ENCODE measurements around the gene KDM8.

Gene KDM8

GRCh38 chr16:27214084-27214961 is 11.0 kb downstream of the KDM8 start:
- H3K36me3 ChIP-seq (replicated peaks), result no peaks in the 10 kb centered on the region
- in situ Hi-C loops (cut with MboI; ENCODE audit: low sequenced_read_pairs), result no loop called here
- H3K4me3 ChIP-seq, result no peak overlapping the region

GRCh38 chr16:27215660-27216059 is 12.3 kb downstream of the KDM8 start:
- no peaks in the 10 kb centered on the region for H3K9me3 ChIP-seq
- in situ Hi-C loops (cut with MboI; ENCODE audit: low sequenced_read_pairs), result no loop called here
- no peak overlapping the region for H3K4me3 ChIP-seq
- H3K36me3 ChIP-seq (replicated peaks), result no peaks in the 10 kb centered on the region
- H3K27me3 ChIP-seq (ENCODE audit: low read depth), result no peaks in the 10 kb centered on the region
- H3K4me1 ChIP-seq, result no peaks in the 10 kb centered on the region
- DNase-seq (ENCODE audit: low spot score in 2 of 2), result no peak

More at GRCh38 chr16:27214084-27214961, 11.0 kb downstream of the KDM8 start:
- H3K27me3 ChIP-seq (ENCODE audit: low read depth), result no peaks in the 10 kb centered on the region
- no peaks in the 10 kb centered on the region for H3K4me1 ChIP-seq
- no peaks in the 10 kb centered on the region for H3K9me3 ChIP-seq
- no peak for DNase-seq (ENCODE audit: low spot score in 2 of 2)

GRCh38 chr16:27216297-27216885 is 13.1 kb downstream of the KDM8 start:
- H3K4me1 ChIP-seq, result no peaks in the 10 kb centered on the region
- H3K4me3 ChIP-seq, result no peak overlapping the region
- no peak for DNase-seq (ENCODE audit: low spot score in 2 of 2)
- no peaks in the 10 kb centered on the region for H3K27me3 ChIP-seq (ENCODE audit: low read depth)
- H3K36me3 ChIP-seq (replicated peaks), result no peaks in the 10 kb centered on the region
- in situ Hi-C loops (cut with MboI; ENCODE audit: low sequenced_read_pairs), result no loop called here
- no peaks in the 10 kb centered on the region for H3K9me3 ChIP-seq

- Histone ChIP-seq H3K4me1 (no peaks in the 10 kb centered on the region), H3K4me3 (no peak overlapping the region), H3K36me3 (replicated peaks) (no peaks in the 10 kb centered on the region), H3K27me3 (ENCODE audit: low read depth) (no peaks in the 10 kb centered on the region), H3K9me3 (no peaks in the 10 kb centered on the region)
- in situ Hi-C loops (cut with MboI; ENCODE audit: low sequenced_read_pairs), result no loop called here
- DNase-seq (ENCODE audit: low spot score in 2 of 2), result no peak
Measured at GRCh38 chr16:27217256-27217655, 13.9 kb downstream of the KDM8 start.

- no peaks in the 10 kb centered on the region for H3K36me3 ChIP-seq (replicated peaks)
- in situ Hi-C loops (cut with MboI; ENCODE audit: low sequenced_read_pairs), result no loop called here
- DNase-seq (ENCODE audit: low spot score in 2 of 2), result no peak
- no peak overlapping the region for H3K4me3 ChIP-seq
- no peaks in the 10 kb centered on the region for H3K4me1 ChIP-seq
- H3K9me3 ChIP-seq, result no peaks in the 10 kb centered on the region
- no peaks in the 10 kb centered on the region for H3K27me3 ChIP-seq (ENCODE audit: low read depth)
Measured at GRCh38 chr16:27218756-27219155, 15.4 kb downstream of the KDM8 start.

GRCh38 chr16:27219161-27219560 is 15.8 kb downstream of the KDM8 start:
- H3K27me3 ChIP-seq (ENCODE audit: low read depth), result no peaks in the 10 kb centered on the region
- no peaks in the 10 kb centered on the region for H3K4me1 ChIP-seq
- in situ Hi-C loops (cut with MboI; ENCODE audit: low sequenced_read_pairs), result no loop called here
- DNase-seq (ENCODE audit: low spot score in 2 of 2), result no peak
- H3K36me3 ChIP-seq (replicated peaks), result no peaks in the 10 kb centered on the region; the same call in 1 of the 2 replicates
- no peak overlapping the region for H3K4me3 ChIP-seq
- no peaks in the 10 kb centered on the region for H3K9me3 ChIP-seq

GRCh38 chr16:27220120-27220519 is 16.8 kb downstream of the KDM8 start:
- no peaks in the 10 kb centered on the region for H3K4me1 ChIP-seq
- no peaks in the 10 kb centered on the region for H3K27me3 ChIP-seq (ENCODE audit: low read depth)
- H3K36me3 ChIP-seq (replicated peaks), result peaks cover 4% of the 10 kb centered on the region; the same call in 1 of the 2 replicates
- no peak overlapping the region for H3K4me3 ChIP-seq
- in situ Hi-C loops (cut with MboI; ENCODE audit: low sequenced_read_pairs), result no loop called here
- H3K9me3 ChIP-seq, result no peaks in the 10 kb centered on the region
- DNase-seq (ENCODE audit: low spot score in 2 of 2), result no peak

- in situ Hi-C loops (cut with MboI; ENCODE audit: low sequenced_read_pairs), result no loop called here
- Histone ChIP-seq H3K4me1 (no peaks in the 10 kb centered on the region), H3K9me3 (no peaks in the 10 kb centered on the region), H3K27me3 (ENCODE audit: low read depth) (no peaks in the 10 kb centered on the region), H3K4me3 (no peak overlapping the region), H3K36me3 (replicated peaks) (peaks cover 4% of the 10 kb centered on the region; the same call in 1 of the 2 replicates)
- DNase-seq (ENCODE audit: low spot score in 2 of 2), result no peak
Measured at GRCh38 chr16:27220527-27220926, 17.2 kb downstream of the KDM8 start.

GRCh38 chr16:27220991-27221390 is 17.7 kb downstream of the KDM8 start:
- no peaks in the 10 kb centered on the region for H3K4me1 ChIP-seq
- H3K9me3 ChIP-seq, result no peaks in the 10 kb centered on the region
- H3K36me3 ChIP-seq (replicated peaks), result peaks cover 4% of the 10 kb centered on the region; the same call in 1 of the 2 replicates
- no peak overlapping the region for H3K4me3 ChIP-seq
- in situ Hi-C loops (cut with MboI; ENCODE audit: low sequenced_read_pairs), result no loop called here
- no peaks in the 10 kb centered on the region for H3K27me3 ChIP-seq (ENCODE audit: low read depth)
- DNase-seq (ENCODE audit: low spot score in 2 of 2), result no peak

GRCh38 chr16:27221576-27222248 is 18.4 kb downstream of the KDM8 start:
- Histone ChIP-seq H3K4me1 (no peaks in the 10 kb centered on the region), H3K27me3 (ENCODE audit: low read depth) (no peaks in the 10 kb centered on the region), H3K9me3 (no peaks in the 10 kb centered on the region), H3K36me3 (replicated peaks) (peaks cover 4% of the 10 kb centered on the region; the same call in 1 of the 2 replicates), H3K4me3 (no peak overlapping the region)
- DNase-seq (ENCODE audit: low spot score in 2 of 2), result no peak
- in situ Hi-C loops (cut with MboI; ENCODE audit: low sequenced_read_pairs), result no loop called here

- DNase-seq (ENCODE audit: low spot score in 2 of 2), result no peak
- no peaks in the 10 kb centered on the region for H3K9me3 ChIP-seq
- H3K4me3 ChIP-seq, result no peak overlapping the region
- in situ Hi-C loops (cut with MboI; ENCODE audit: low sequenced_read_pairs), result no loop called here
- no peaks in the 10 kb centered on the region for H3K4me1 ChIP-seq
- no peaks in the 10 kb centered on the region for H3K27me3 ChIP-seq (ENCODE audit: low read depth)
- H3K36me3 ChIP-seq (replicated peaks), result peaks cover 4% of the 10 kb centered on the region; the same call in 1 of the 2 replicates
Measured at GRCh38 chr16:27222249-27223225, 19.2 kb downstream of the KDM8 start.

- no peaks in the 10 kb centered on the region for H3K9me3 ChIP-seq
- in situ Hi-C loops (cut with MboI; ENCODE audit: low sequenced_read_pairs), result no loop called here
- H3K36me3 ChIP-seq (replicated peaks), result peaks cover 4% of the 10 kb centered on the region; the same call in 1 of the 2 replicates
- no peak overlapping the region for H3K4me3 ChIP-seq
- no peaks in the 10 kb centered on the region for H3K27me3 ChIP-seq (ENCODE audit: low read depth)
- no peaks in the 10 kb centered on the region for H3K4me1 ChIP-seq
- DNase-seq (ENCODE audit: low spot score in 2 of 2), result no peak
Measured at GRCh38 chr16:27223226-27223610, 19.9 kb downstream of the KDM8 start.

- DNase-seq (ENCODE audit: low spot score in 2 of 2), result no peak
- H3K9me3 ChIP-seq, result no peaks in the 10 kb centered on the region
- peaks cover 4% of the 10 kb centered on the region; the same call in 1 of the 2 replicates for H3K36me3 ChIP-seq (replicated peaks)
- H3K4me3 ChIP-seq, result no peak overlapping the region
- H3K27me3 ChIP-seq (ENCODE audit: low read depth), result no peaks in the 10 kb centered on the region
- in situ Hi-C loops (cut with MboI; ENCODE audit: low sequenced_read_pairs), result no loop called here
- H3K4me1 ChIP-seq, result no peaks in the 10 kb centered on the region
Measured at GRCh38 chr16:27223701-27224100, 20.4 kb downstream of the KDM8 start.
